Activated CD4-positive, alpha-beta T cell treated with anti-CD3 and anti-CD28 coated beads, Interleukin-2, Interleukin-4, amounts not matched to agents 100 ng/mL and 50 ng/mL, durations not matched to agents 16 hours and 8 hours (primary cell): ENCODE data around the gene UNKL.

Experiments
- DNase-seq: peaks from one replicate; pipeline ENCODE4 v3.0.0-alpha.2; 2020; ENCODE audit warnings: low spot score

The UNKL gene

DNA sequence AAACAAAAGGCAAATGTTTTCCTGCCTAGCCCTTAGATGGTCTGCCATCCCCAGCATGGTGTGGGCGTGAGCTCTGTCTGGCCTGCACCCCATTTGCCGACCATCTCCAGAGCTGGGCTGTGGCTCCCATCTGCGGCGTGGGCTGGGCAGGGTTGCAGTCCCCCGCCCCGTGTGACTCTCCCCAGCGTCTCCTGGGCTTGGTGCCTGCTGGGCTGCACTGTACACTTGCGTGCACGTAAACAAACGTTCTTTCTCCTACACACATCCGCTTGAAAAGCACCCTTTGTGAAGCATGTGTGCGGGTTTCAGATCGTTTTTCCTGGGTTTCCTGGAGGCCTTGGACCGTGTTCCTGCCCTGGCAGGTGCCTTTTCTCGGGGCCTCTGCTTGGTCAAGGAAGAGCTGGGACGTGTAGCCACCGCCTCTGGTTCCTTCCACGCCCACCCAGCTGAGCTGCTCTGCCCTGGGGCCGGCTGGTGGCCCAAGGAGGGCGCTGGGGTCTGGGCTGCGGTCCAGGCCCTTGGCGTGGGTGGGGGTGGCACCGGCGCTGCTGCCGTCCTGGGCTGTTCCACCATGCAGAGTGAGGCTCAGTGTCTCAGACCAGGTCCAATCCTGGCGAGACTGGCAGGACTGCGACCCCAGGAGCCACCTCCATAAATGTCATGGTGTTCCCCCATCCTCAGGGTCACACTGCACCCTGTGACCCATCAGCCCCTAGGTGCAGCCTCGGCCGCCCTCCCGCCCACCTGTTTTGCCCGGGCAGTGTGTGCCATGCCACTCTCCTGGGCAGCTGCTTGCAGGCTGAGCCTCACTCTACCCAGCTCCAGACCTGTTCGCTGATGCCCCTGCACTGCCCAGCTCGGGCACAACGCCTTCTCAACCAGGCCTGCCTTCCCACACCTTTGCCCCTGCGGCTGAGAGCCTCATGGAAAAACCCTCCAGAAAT, 90.9 kb downstream of the UNKL start:
- DNase-seq = no peak

DNA sequence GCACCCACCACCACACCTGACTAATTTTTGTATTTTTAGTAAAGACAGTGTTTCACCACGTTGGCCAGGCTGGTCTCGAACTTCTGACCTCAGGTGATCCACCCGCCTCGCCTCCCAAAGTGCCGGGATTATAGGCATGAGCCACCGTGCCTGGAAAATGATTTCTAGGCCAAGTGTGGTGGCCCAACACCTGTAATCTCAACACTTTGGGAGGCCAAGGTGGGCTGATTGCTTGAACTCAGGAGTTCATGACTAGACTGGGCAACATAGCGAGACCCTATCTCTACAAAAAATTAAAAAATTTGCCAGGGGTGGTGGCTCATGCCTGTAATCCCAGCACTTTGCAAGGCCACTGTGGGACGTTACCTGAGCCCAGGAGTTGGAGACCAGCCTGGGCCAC, 92.1 kb downstream of the UNKL start:
- DNase-seq = no peak

GRCh38 chr16:1320658-1321240, 93.8 kb downstream of the UNKL start:
- no peak for DNase-seq

DNA sequence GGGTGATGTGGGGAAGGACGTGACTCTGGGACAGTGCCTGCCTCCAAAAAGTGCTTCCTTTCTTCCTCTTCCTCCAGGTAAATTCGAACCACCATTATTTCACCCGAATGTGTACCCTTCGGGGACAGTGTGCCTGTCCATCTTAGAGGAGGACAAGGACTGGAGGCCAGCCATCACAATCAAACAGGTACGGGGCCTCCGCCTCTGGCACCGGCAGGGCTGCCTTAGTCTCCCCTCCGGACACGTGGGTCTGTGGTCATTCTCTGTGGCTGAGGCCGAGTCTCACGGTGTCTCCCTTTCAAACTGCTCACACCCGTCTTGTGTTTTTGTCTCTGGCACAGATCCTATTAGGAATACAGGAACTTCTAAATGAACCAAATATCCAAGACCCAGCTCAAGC, 94.4 kb downstream of the UNKL start:
- DNase-seq = no peak

- DNase-seq = no peak
Measured at GRCh38 chr16:1319041-1319440, 95.5 kb downstream of the UNKL start.

DNA sequence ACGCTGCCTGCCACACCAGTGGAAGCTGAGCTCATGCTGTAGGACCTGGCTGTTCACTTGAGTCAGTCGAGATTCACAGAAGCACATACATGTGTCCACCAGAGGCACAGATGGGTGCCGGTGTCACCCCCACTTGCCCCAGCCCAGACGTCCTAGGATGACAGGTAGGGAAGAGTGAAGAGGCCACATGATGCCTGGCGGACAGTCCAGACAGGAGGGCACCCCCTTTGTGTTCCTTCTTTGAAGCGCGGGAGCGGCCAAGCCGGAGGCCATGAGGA, 96.3 kb downstream of the UNKL start:
- no peak for DNase-seq

DNA sequence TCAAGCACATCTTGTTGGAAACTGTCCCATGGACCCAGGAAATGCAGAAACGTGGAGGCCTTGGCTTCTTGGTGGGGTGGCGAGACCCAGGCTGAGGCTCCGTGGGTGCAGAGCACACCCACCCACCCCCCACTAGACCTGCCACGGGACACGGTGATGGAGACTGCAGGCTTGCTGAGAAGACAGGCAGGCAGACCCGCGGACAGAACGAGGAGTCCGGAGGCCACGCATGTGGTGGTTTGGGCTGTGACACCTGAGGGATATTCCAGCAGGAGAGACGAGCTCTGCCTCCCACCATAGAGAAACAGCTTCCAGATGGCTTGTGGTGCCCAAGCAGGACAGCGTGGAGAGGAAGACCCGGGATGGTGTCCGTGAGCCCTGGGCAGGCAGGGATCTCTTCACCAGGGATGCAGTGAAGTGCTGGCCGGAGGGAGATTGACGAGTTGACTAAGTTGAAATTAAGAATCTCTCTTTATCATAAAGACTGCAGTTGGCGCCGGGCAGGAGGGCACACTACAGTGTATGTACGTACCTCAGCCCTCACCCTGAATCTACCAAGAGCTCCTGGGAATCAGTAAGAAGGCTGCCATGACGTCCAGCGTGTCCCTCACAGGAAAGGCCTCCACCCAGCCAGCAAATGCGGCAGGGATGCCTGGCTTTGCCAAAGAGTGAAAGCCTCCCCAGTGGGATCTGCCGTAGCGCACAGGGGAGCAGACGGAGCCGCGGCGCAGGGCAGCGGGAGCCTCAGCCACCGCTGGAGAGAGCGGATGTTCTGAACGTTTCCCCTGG, 96.8 kb downstream of the UNKL start:
- DNase-seq = no peak

DNA sequence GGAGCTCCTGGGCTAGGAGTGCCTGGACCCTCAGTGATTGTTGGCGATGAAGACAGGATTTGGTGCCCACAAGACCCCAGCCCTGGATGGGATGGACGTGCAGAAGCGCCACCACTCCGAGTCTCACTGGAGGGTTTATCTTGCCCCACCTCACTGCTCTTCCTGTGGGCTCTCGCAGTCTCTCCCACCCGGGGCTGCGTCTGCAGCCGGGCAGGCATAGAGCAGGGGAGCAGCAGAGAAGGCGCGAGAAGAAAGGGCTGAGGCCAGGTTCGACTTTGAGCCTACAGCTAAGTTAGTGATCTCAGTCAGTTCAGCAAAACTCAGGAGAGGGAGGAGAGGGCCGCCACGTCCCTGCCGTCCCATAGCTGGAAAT, 98.5 kb downstream of the UNKL start:
- no peak for DNase-seq

DNA sequence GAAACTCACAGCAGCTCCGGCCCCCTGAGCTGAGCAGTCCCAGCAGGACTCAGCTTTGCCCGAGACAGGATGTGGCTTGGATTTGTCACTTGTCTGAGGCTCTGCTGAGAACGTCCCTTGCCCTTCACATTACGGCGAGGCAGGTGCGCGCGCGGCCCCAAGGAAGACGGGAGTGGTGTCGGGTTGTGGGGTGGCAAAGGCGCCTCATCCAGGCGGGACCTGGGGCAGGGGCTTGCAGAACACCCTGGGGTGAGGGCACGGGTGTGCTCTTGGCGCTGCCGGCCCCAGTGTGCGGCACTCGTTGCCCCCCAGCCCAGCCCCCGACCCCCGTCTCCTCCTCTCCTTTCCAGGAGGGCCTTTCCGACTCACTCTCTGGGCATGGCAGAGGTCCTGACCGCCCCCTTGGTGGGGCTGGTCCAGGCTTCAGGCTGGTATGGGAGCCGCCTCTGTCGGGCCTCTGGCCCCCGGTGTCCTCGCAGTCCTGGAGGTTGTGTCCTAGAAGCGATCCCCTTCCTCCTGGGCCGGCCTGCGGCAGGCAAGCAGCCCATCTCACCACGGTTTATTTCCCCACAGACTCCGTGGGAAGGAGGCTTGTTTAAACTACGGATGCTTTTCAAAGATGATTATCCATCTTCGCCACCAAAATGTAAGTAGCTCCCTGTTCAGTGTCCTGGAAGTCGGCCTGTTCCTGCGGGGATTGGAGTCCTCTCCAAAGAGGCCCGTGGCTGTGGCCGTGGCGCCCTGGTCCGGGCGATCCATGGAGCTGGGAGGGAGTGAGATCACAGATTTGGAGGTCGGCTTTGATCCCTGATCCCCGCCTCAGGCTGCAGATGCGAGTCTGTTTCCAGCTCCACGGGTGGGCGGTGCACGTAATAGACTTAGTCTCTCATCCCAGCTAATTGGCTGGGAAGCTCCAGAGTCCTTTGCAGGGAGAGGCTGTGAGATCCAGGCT, 99.1 kb downstream of the UNKL start:
- DNase-seq = no peak

DNA sequence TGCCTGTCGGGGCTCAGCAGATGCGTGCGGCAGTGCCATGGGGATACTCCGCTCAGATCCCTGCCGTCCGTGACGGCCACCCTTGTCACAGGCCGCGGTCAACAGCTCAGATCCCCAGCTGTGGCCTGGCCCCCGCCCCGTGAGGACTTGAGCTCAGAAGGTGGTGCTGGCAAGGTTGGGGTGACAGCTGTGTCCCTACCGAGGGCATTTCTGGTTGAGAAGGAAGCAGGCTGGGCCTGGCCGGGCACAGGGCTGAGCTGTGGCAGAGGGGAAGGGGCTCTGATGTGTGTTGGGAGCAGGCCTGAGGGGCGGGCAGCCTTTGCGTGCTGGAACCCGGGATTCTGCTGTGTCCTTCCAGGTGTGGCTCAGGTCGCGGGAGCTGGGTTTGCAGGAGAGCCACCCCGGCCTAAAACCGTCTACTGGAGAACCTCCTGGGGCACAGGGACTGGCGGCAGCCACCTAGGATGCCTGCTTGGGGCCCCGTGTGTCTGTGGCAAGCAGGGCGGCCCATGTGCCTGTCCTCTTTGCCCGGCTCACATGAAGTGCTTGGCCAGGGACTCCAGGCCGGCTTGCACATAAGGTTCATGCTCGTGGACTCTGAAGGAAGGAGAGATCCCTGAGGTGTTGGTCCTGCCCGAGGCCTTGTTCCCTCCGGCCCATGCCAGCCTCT, 100.0 kb downstream of the UNKL start:
- no peak for DNase-seq

DNA sequence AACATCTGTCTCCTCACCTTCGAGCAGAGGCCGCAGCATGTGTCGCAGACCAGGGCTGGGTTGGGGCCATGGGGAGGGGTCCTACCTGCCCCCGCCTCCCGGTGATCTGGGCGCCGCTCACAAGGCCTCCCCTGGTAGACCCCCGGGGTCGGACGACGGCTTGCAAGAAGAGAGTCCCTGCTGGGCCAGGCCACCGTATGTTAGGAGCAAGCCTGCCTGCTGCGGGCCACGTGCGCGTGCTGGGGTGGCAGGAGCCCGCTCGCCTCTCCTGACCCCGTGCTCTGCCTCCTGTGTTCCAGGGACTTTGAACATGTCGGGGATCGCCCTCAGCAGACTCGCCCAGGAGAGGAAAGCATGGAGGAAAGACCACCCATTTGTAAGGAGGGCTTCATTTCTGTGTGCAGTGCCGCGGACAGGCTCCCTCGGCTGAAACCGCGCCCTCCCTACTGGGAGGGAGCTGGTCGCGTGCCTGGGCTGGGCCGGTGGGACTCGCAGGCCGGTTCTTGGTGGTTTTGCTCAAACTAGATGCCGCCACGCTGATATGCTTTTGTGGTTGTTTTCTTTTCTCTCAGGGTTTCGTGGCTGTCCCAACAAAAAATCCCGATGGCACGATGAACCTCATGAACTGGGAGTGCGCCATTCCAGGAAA, 100.7 kb downstream of the UNKL start:
- DNase-seq = no peak
